ENCODE data around the gene KLHL21.
"Not testable (repeated sequence)": the region's sequence is repeated elsewhere in the genome, so short reads cannot be mapped to it uniquely, and the experiment has no call there.

KLHL21 gene

GRCh38 chr1:6602669-6603237 is at the start of gene KLHL21:
TSS of gene KLHL21 (minus strand) at chr1:6602869. CDS start at chr1:6602817, 52 bp downstream.
- no peak for DNase-seq

GRCh38 chr1:6651909-6652308 is 49.2 kb upstream of the KLHL21 start:
- DNase-seq: no peak

- no peak for DNase-seq
Measured at GRCh38 chr1:6648556-6648955, 45.9 kb upstream of the KLHL21 start.

- DNase-seq: peak; percentile 41
Measured at GRCh38 chr1:6646499-6647148, 44.0 kb upstream of the KLHL21 start.

- DNase-seq: no peak
Measured at GRCh38 chr1:6645018-6645417, 42.3 kb upstream of the KLHL21 start.

GRCh38 chr1:6640867-6641266 is 38.2 kb upstream of the KLHL21 start:
- not testable (repeated sequence) for DNase-seq

GRCh38 chr1:6638226-6638625 is 35.6 kb upstream of the KLHL21 start:
- no peak for DNase-seq

GRCh38 chr1:6637770-6638169 is 35.1 kb upstream of the KLHL21 start:
- DNase-seq: no peak

- DNase-seq: not testable (repeated sequence)
Measured at GRCh38 chr1:6636778-6637177, 34.1 kb upstream of the KLHL21 start.

- no peak for DNase-seq
Measured at GRCh38 chr1:6635910-6636760, 33.5 kb upstream of the KLHL21 start.

GRCh38 chr1:6635161-6635909 is 32.7 kb upstream of the KLHL21 start:
- no peak for DNase-seq

- peak; percentile 3 for DNase-seq
Measured at GRCh38 chr1:6634371-6635052, 31.8 kb upstream of the KLHL21 start.

GRCh38 chr1:6632588-6633514 is 30.2 kb upstream of the KLHL21 start:
- DNase-seq: no peak

GRCh38 chr1:6631058-6631457 is 28.4 kb upstream of the KLHL21 start:
- DNase-seq: no peak

GRCh38 chr1:6630027-6630426 is 27.4 kb upstream of the KLHL21 start:
- no peak for DNase-seq

GRCh38 chr1:6628971-6629479 is 26.4 kb upstream of the KLHL21 start:
- DNase-seq: no peak

GRCh38 chr1:6627841-6628545 is 25.3 kb upstream of the KLHL21 start:
- no peak for DNase-seq

GRCh38 chr1:6627031-6627430 is 24.4 kb upstream of the KLHL21 start:
- no peak for DNase-seq

- no peak for DNase-seq
Measured at GRCh38 chr1:6625584-6626149, 23.0 kb upstream of the KLHL21 start.

Measured in NCI-H1694 (cell line).